WERI-Rb-1 (cell line): ENCODE results near the gene TRPC5OS.

Experiments used
- DNase-seq: peaks from one replicate; pipeline ENCODE4 v3.0.0-alpha.2; 2020
- H3K27ac ChIP-seq: fragments of 250-450 bp; sonication (Bioruptor Pico); 2 replicates; pipeline ENCODE4 v1.5.1; 2020; ENCODE audit warnings: mild to moderate bottlenecking, moderate library complexity
- H3K27me3 ChIP-seq: fragments of 250-450 bp; sonication (Bioruptor Pico); 2 replicates; pipeline ENCODE4 v1.5.1; 2021; ENCODE audit warnings: mild to moderate bottlenecking, low read depth, moderate library complexity; ENCODE audit not compliant: insufficient read depth, severe bottlenecking
- H3K36me3 ChIP-seq: fragments of 250-450 bp; sonication (Bioruptor Pico); 2 replicates; pipeline ENCODE4 v1.5.1; 2020; ENCODE audit warnings: mild to moderate bottlenecking, moderate library complexity
- H3K4me3 ChIP-seq: 2 replicates; pipeline ENCODE4 v1.5.1; 2011; ENCODE audit warnings: low read depth, mild to moderate bottlenecking, control low read depth, low read length
- H3K9me3 ChIP-seq: fragments of 250-450 bp; sonication (Bioruptor Pico); 2 replicates; pipeline ENCODE4 v1.5.1; 2021; ENCODE audit warnings: mild to moderate bottlenecking, moderate library complexity; ENCODE audit not compliant: severe bottlenecking
- CTCF ChIP-seq: IDR thresholded peaks from 2 replicates; pipeline ENCODE4 v1.5.1; 2011; ENCODE audit warnings: low read depth, mild to moderate bottlenecking, control low read depth, inconsistent platforms, low read length

Gene TRPC5OS

GRCh38 chrX:111875881-111876280 lies at the start of gene TRPC5OS:
Gene TRPC5OS (plus strand): TSS chrX:111876181. CDS start chrX:111901850, 25,669 bp downstream.
- Histone ChIP-seq H3K9me3 (peaks cover 3% of the 10 kb centered on the region), H3K36me3 (no peaks in the 10 kb centered on the region), H3K27me3 (no peaks in the 10 kb centered on the region), H3K27ac (peak within 1 kb of the TSS; percentile 65), H3K4me3 (no peak within 1 kb of the TSS)
- DNase-seq: no peak
- TF ChIP-seq CTCF: no peak

- no peaks in the 10 kb centered on the region for H3K36me3 ChIP-seq
- no peaks in the 10 kb centered on the region for H3K27me3 ChIP-seq
- peaks cover 6% of the 10 kb centered on the region for H3K9me3 ChIP-seq
- no peak for DNase-seq
- H3K27ac ChIP-seq: no peak overlapping the region
- no peak for TF ChIP-seq CTCF
- H3K4me3 ChIP-seq: no peak overlapping the region
Observed at GRCh38 chrX:111829345-111829744, 46.6 kb upstream of the TRPC5OS start.

DNA sequence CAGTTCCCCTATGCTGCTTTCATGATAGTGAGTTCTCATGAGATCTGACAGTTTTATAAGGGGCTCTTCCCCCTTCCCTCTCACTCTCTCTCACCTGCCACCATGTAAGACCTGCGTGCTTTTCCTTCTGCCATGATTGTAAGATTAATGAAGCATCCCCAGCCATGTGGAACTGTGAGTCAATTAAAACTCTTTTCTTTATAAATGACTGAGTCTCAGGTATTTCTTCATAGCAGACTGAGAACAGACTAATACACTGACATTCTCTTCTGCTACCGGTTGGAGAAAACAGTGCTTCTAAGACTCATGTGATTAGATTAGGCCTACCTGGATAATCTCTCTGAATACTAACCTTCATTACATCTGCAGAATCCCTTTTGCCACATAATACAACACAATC lies 45.4 kb upstream of the TRPC5OS start:
- no peak for DNase-seq
- H3K36me3 ChIP-seq: no peaks in the 10 kb centered on the region
- no peaks in the 10 kb centered on the region for H3K27me3 ChIP-seq
- H3K9me3 ChIP-seq: peaks cover 6% of the 10 kb centered on the region
- H3K4me3 ChIP-seq: no peak overlapping the region
- TF ChIP-seq CTCF: no peak
- H3K27ac ChIP-seq: no peak overlapping the region

DNA sequence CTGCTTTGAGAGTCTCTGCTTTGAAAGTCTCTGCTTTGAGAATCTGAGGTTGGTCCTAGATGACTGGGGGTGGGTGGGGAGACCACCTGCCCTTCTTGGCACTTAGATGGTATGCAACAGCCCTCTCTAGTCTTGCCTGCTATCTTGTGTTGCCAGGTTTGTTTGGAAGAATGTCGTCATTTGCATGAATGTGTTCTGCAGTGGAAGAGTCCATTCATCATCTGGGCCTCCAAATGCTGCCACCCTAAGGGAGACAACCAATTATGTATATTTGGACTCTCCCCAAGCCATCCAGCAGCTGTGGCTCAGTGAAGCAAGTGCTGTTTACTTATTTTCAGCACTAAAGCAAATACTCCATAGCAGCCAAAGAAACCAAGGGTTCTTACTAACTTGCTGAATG lies 44.6 kb upstream of the TRPC5OS start:
- Histone ChIP-seq H3K27ac (no peak overlapping the region), H3K4me3 (no peak overlapping the region), H3K36me3 (no peaks in the 10 kb centered on the region), H3K27me3 (no peaks in the 10 kb centered on the region), H3K9me3 (peaks cover 6% of the 10 kb centered on the region)
- DNase-seq: no peak
- TF ChIP-seq CTCF: no peak

DNA sequence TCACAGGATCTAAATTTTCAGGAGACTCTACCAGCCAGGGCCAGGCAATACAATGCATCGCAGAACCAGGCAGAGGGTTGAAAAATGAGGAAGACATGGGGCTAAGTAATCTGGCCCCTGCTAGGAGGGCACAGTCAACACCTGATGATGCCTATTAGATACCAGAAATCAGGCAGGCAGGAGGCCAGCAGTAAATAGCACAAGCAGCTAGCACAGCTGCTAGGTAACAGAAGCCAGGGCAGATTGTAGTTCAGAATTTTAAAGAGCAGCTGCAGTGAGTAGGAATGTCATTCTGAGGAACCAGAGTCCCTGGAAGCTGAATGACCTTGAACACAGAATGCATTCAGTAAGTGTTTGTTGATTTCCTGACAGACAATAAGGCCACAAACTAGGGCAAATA lies 38.8 kb upstream of the TRPC5OS start:
- no peak overlapping the region for H3K27ac ChIP-seq
- TF ChIP-seq CTCF: no peak
- H3K27me3 ChIP-seq: peaks cover 3% of the 10 kb centered on the region
- no peaks in the 10 kb centered on the region for H3K36me3 ChIP-seq
- no peak overlapping the region for H3K4me3 ChIP-seq
- no peaks in the 10 kb centered on the region for H3K9me3 ChIP-seq
- no peak for DNase-seq

DNA sequence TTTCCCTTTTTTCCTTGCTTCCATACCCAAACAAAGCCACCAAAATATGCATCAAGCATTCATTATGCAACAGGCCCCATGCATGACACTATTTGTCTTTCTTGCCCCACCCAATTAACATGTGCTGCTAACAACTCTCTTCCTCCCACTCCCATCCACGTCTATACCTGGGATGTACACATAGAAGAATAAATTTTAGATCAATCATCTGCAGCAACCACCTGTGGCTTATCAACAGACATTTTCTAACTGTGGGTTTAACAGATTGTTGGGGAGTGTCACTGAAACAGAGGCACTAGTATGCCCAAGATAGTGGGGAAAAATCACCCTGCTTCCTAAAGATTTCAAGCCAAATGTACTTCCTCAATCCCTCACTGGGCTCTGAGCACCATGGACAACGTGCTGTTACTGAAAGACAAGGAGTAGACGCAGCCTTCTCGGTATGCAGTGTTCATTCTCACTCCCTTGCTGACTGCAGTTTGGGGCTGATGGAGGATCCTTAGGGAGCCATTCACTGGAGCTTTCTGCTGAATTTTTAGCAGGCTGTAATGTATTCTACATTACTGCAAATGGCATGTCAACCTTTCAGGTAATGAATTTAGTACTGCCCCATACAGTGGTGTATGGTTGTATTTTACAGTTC lies 28.4 kb upstream of the TRPC5OS start:
- H3K9me3 ChIP-seq: no peaks in the 10 kb centered on the region
- no peak overlapping the region for H3K27ac ChIP-seq
- H3K36me3 ChIP-seq: no peaks in the 10 kb centered on the region
- H3K27me3 ChIP-seq: peaks cover under 1% of the 10 kb centered on the region
- no peak overlapping the region for H3K4me3 ChIP-seq
- TF ChIP-seq CTCF: no peak
- no peak for DNase-seq
